Measurements from ENCODE around the gene BRD4.

DNA sequence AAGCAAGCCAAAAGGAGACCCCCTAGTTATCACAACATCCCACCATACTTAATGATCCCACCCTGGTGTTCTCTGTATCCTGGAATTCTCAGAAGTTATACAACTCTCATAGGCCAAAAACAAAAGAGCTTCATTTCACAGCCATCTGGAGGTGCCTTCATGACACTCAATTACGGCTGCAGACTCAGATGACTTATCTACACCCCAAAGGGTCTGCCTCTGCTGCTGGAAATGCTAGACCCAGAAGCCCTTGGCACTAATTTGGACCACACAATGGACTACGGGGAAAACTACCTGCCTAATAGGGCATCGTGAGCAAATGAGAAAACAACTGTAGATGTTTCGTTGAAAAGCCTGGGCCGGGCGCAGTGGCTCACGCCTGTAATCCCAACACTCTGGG lies 40.2 kb downstream of the BRD4 start:
- TF ChIP-seq POLR2AphosphoS5 (IDR thresholded peaks at IDR 0.05; ENCODE audit: borderline replicate concordance, low read depth, low read length) = no peak
- no peak for TF ChIP-seq EZH2 (IDR thresholded peaks at IDR 0.05)
- no peak for TF ChIP-seq FOXP2 (optimal IDR thresholded peaks at IDR 0.05; ENCODE audit: control extremely low read depth, extremely low read length, insufficient read depth)
